Measurements from ENCODE around the gene HSPG2. TPM values are rescaled to one million over a fixed set of nuclear protein-coding genes. Genes with fewer than 3 reads are reported as not detected.

The HSPG2 gene
- total and polyA plus RNA-seq, 2 of the 13 experiments (the other 11 are each of a cell fraction or from before 2014, with no cell fraction given): 9.1 to 13.1 TPM

GRCh38 chr1:21931171-21932093 lies 5.7 kb downstream of the HSPG2 start (continued):
- TF ChIP-seq PTBP1 (IDR thresholded peaks at IDR 0.05; ENCODE audit: low read depth, low read length, poor library complexity, severe bottlenecking) (no peak), ARNTL (CRISPR knock-in tag; IDR thresholded peaks at IDR 0.05) (no peak), SOX5 (CRISPR knock-in tag; IDR thresholded peaks at IDR 0.05; ENCODE audit: borderline replicate concordance) (peak; percentile 60; the same call in 1 of the 2 replicates), ZNF782 (CRISPR knock-in tag; IDR thresholded peaks at IDR 0.05; ENCODE audit: borderline replicate concordance) (no peak), CHD4 (IDR thresholded peaks at IDR 0.05; ENCODE audit: borderline replicate concordance, low read length) (no peak), ZEB1 (IDR thresholded peaks at IDR 0.05; ENCODE audit: insufficient replicate concordance, low read depth) (no peak), ZNF260 (CRISPR knock-in tag; IDR thresholded peaks at IDR 0.05; ENCODE audit: borderline replicate concordance, low read depth) (no peak), KDM2A (CRISPR knock-in tag; IDR thresholded peaks at IDR 0.05; ENCODE audit: borderline replicate concordance, low read depth) (peak; percentile 63; the same call in 1 of the 2 replicates), AKNA (CRISPR knock-in tag; IDR thresholded peaks at IDR 0.05; ENCODE audit: borderline replicate concordance) (no peak), ZNF274 (CRISPR knock-in tag; IDR thresholded peaks at IDR 0.05) (peak; percentile 27; the same call in 1 of the 2 replicates), DRAP1 (CRISPR knock-in tag; IDR thresholded peaks at IDR 0.05) (no peak), GATAD1 (CRISPR knock-in tag; IDR thresholded peaks at IDR 0.05) (peak; percentile 48; the same call in 1 of the 2 replicates), ZNF773 (CRISPR knock-in tag; IDR thresholded peaks at IDR 0.05; ENCODE audit: borderline replicate concordance) (no peak), ZFP37 (CRISPR knock-in tag; IDR thresholded peaks at IDR 0.05; ENCODE audit: borderline replicate concordance) (no peak), RAD51 (IDR thresholded peaks at IDR 0.05; ENCODE audit: borderline replicate concordance) (no peak), ZNF644 (CRISPR knock-in tag; IDR thresholded peaks at IDR 0.05; ENCODE audit: low read depth) (peak; percentile 25; the same call in 1 of the 2 replicates), HHEX (CRISPR knock-in tag; IDR thresholded peaks at IDR 0.05) (no peak), KAT2B (IDR thresholded peaks at IDR 0.05; ENCODE audit: borderline replicate concordance, low read depth, low read length) (no peak), ZNF446 (CRISPR knock-in tag; IDR thresholded peaks at IDR 0.05) (no peak), RARG (CRISPR knock-in tag; IDR thresholded peaks at IDR 0.05; ENCODE audit: low read depth) (no peak), ZNF781 (CRISPR knock-in tag; IDR thresholded peaks at IDR 0.05; ENCODE audit: borderline replicate concordance, not compliant biosample characterization) (no peak), RBFOX2 (IDR thresholded peaks at IDR 0.05; ENCODE audit: low read depth, low read length) (peak; percentile 67), PREB (CRISPR knock-in tag; IDR thresholded peaks at IDR 0.05) (no peak)
